H1 (cell line): Measurements from ENCODE around the gene C17orf114.
A peak's percentile ranks its signal among the peaks of the same experiment; 100 is the strongest.

Experiments
- CTCF ChIA-PET: fragments of 300-600 bp; sonication (Branson Sonifier 250); formaldehyde crosslinking; loops from one replicate; lab custom pipeline; 2021; ENCODE audit not compliant: partially characterized antibody; lab: Charles Lee
- POLR2A ChIA-PET: fragments of 300-600 bp; sonication (Branson Sonifier 250); formaldehyde crosslinking; loops from one replicate; lab custom pipeline; 2021; ENCODE audit warnings: inconsistent platforms; ENCODE audit not compliant: partially characterized antibody; lab: Charles Lee
- DNase-seq, 2 experiments: peaks; one replicate each; pipeline versions ENCODE4 v3.0.0 to v3.0.0-alpha.2; 2010 to 2022; ENCODE audit warnings: low spot score in 2 of 2, low read depth in 1 of 2, mixed read lengths in 1 of 2
- FAIRE-seq: peaks from 2 replicates; lab custom pipeline; 2011; peaks lifted over from hg19 to GRCh38; lab: Jason Lieb, UNC
- H2AFZ ChIP-seq: 2 replicates; pipeline ENCODE4 v1.8.1; 2012; ENCODE audit warnings: low read length, inconsistent platforms
- H2AK5ac ChIP-seq: 2 replicates; pipeline ENCODE4 v1.6.1; 2013; ENCODE audit warnings: low read depth, low read length
- H2BK120ac ChIP-seq: replicated peaks from 2 replicates; pipeline ENCODE3; 2013; ENCODE audit warnings: low read depth, low read length, inconsistent platforms
- H2BK12ac ChIP-seq: 2 replicates; pipeline ENCODE4 v1.6.1; 2013; ENCODE audit warnings: low read depth, low read length
- H2BK15ac ChIP-seq: 2 replicates; pipeline ENCODE4 v1.6.1; 2013; ENCODE audit warnings: low read length
- H2BK20ac ChIP-seq: 2 replicates; pipeline ENCODE4 v1.6.1; 2013; ENCODE audit warnings: low read length
- H2BK5ac ChIP-seq: 2 replicates; pipeline ENCODE4 v1.6.1; 2013; ENCODE audit warnings: low read depth, low read length
- H3K14ac ChIP-seq: 2 replicates; pipeline ENCODE4 v1.6.1; 2013; ENCODE audit warnings: inconsistent platforms; ENCODE audit not compliant: insufficient read length
- H3K18ac ChIP-seq: 2 replicates; pipeline ENCODE4 v1.6.1; 2013; ENCODE audit warnings: low read length; ENCODE audit errors: extremely low read depth
- H3K23ac ChIP-seq: 2 replicates; pipeline ENCODE4 v1.6.1; 2013; ENCODE audit warnings: inconsistent platforms; ENCODE audit not compliant: insufficient read length
- H3K23me2 ChIP-seq: 2 replicates; pipeline ENCODE4 v1.6.1; 2013; ENCODE audit warnings: low read depth, low read length
- H3K27ac ChIP-seq: 2 replicates; pipeline ENCODE4 v1.6.1; 2011; ENCODE audit warnings: low read depth, low read length, inconsistent platforms
- H3K27me3 ChIP-seq, 4 experiments: replicated peaks in 1 of 4; 1 replicate in 1 of 4; 2 replicates in 3 of 4; pipeline versions ENCODE4 v1.6.1 to v1.8.1; 2011 to 2013; ENCODE audit warnings: low read length in 3 of 4, mild to moderate bottlenecking in 3 of 4, inconsistent platforms in 2 of 4, mixed read lengths in 2 of 4, moderate library complexity in 1 of 4; ENCODE audit not compliant: control insufficient read depth in 3 of 4, insufficient read depth in 3 of 4; ENCODE audit errors: extremely low read depth in 1 of 4
- H3K36me3 ChIP-seq, 4 experiments: 2 replicates each; pipeline versions ENCODE4 v1.6.1 to v1.8.1; 2011 to 2013; ENCODE audit warnings: mild to moderate bottlenecking in 4 of 4, low read length in 3 of 4, moderate library complexity in 2 of 4, control low read depth in 1 of 4, inconsistent platforms in 1 of 4; ENCODE audit not compliant: insufficient read depth in 4 of 4, control insufficient read depth in 2 of 4
- H3K4ac ChIP-seq: replicated peaks from 2 replicates; pipeline ENCODE3; 2013; ENCODE audit warnings: low read length, low read depth, mixed read lengths, inconsistent platforms; ENCODE audit not compliant: insufficient read length
- H3K4me1 ChIP-seq, 4 experiments: replicated peaks in 1 of 4; 1 replicate in 1 of 4; 2 replicates in 3 of 4; pipeline versions ENCODE4 v1.6.1 to v1.8.1; 2011 to 2013; ENCODE audit warnings: low read length in 3 of 4, inconsistent platforms in 2 of 4, mixed read lengths in 1 of 4; ENCODE audit not compliant: insufficient read depth in 4 of 4, control insufficient read depth in 3 of 4
- H3K4me2 ChIP-seq, 2 experiments: 2 replicates each; pipeline versions ENCODE4 v1.6.1 to v1.8.1; 2011 to 2013; ENCODE audit warnings: low read depth in 2 of 2, low read length in 2 of 2, control low read depth in 1 of 2, inconsistent platforms in 1 of 2, mild to moderate bottlenecking in 1 of 2; ENCODE audit not compliant: insufficient read depth in 1 of 2
- H3K4me3 ChIP-seq, 4 experiments: fragments of 200-600, 300-600 bp in 1 of 4; sonication (generic), shearing (Covaris generic), sonication (Bioruptor Twin) in 1 of 4; 2 replicates each; pipeline versions ENCODE4 v1.5.1 to v1.8.1; 2011 to 2016; ENCODE audit warnings: low read length in 4 of 4, low read depth in 3 of 4, control low read depth in 2 of 4, inconsistent platforms in 2 of 4, mild to moderate bottlenecking in 2 of 4, mixed read lengths in 1 of 4, moderate library complexity in 1 of 4; ENCODE audit not compliant: insufficient read depth in 2 of 4; ENCODE audit errors: extremely low read depth in 1 of 4
- H3K56ac ChIP-seq: replicated peaks from 2 replicates; pipeline ENCODE3; 2013; ENCODE audit warnings: low read depth, mild to moderate bottlenecking, mixed read lengths, low read length, inconsistent platforms; ENCODE audit not compliant: insufficient read length
- H3K79me1 ChIP-seq: 2 replicates; pipeline ENCODE4 v1.6.1; 2013; ENCODE audit warnings: low read depth, low read length, control low read depth
- H3K79me2 ChIP-seq, 2 experiments: 2 replicates each; pipeline versions ENCODE4 v1.6.1 to v1.8.1; 2012 to 2013; ENCODE audit warnings: low read length in 2 of 2, mild to moderate bottlenecking in 2 of 2, inconsistent platforms in 1 of 2; ENCODE audit not compliant: insufficient read depth in 2 of 2, control insufficient read depth in 1 of 2
- H3K9ac ChIP-seq, 4 experiments: replicated peaks in 1 of 4; 1 replicate in 1 of 4; 2 replicates in 3 of 4; pipeline versions ENCODE4 v1.6.1 to v1.8.1; 2011 to 2013; ENCODE audit warnings: low read depth in 3 of 4, low read length in 3 of 4, control low read depth in 2 of 4, mild to moderate bottlenecking in 2 of 4, moderate library complexity in 2 of 4, inconsistent platforms in 1 of 4; ENCODE audit errors: extremely low read depth in 1 of 4
- H3K9me3 ChIP-seq, 2 experiments: 2 replicates each; pipeline versions ENCODE4 v1.6.1 to v1.8.1; 2012 to 2013; ENCODE audit warnings: mild to moderate bottlenecking in 2 of 2, moderate library complexity in 2 of 2, control low read depth in 1 of 2, inconsistent platforms in 1 of 2, low read depth in 1 of 2, low read length in 1 of 2, mixed read lengths in 1 of 2; ENCODE audit not compliant: insufficient read depth in 2 of 2
- H4K20me1 ChIP-seq, 2 experiments: replicated peaks in 1 of 2; 2 replicates each; pipeline versions ENCODE3 to v1.8.1; 2011 to 2013; ENCODE audit warnings: inconsistent platforms in 2 of 2, low read length in 2 of 2, mild to moderate bottlenecking in 1 of 2; ENCODE audit not compliant: insufficient read depth in 2 of 2, control insufficient read depth in 1 of 2
- H4K5ac ChIP-seq: 2 replicates; pipeline ENCODE4 v1.6.1; 2013; ENCODE audit warnings: low read length, low read depth, mixed read lengths, inconsistent platforms; ENCODE audit not compliant: insufficient read length
- H4K8ac ChIP-seq: 2 replicates; pipeline ENCODE4 v1.8.0; 2013; ENCODE audit warnings: mild to moderate bottlenecking, moderate library complexity, low read length, inconsistent platforms; ENCODE audit not compliant: insufficient read depth; ENCODE audit errors: extremely low read depth
- H4K91ac ChIP-seq: replicated peaks from 2 replicates; pipeline ENCODE3; 2013; ENCODE audit warnings: low read length, mixed read lengths, inconsistent platforms; ENCODE audit not compliant: insufficient read length
- BACH1 ChIP-seq: IDR thresholded peaks from 2 replicates; pipeline ENCODE4 v1.6.1; 2012; ENCODE audit warnings: low read length, improper control_type of control experiment
- EGR1 ChIP-seq: IDR thresholded peaks from 2 replicates; pipeline ENCODE4 v1.6.1; 2011; ENCODE audit warnings: low read depth, low read length, borderline replicate concordance
- JUND ChIP-seq: IDR thresholded peaks from 2 replicates; pipeline ENCODE4 v1.6.1; 2011; ENCODE audit warnings: mild to moderate bottlenecking, improper control_type of control experiment, low read length
- RNF2 ChIP-seq: fragments of 200-900, 300-1000 bp; sonication (generic); IDR thresholded peaks from 2 replicates; pipeline ENCODE4 v1.7.1; 2016; ENCODE audit warnings: borderline replicate concordance, low read depth, mild to moderate bottlenecking, antibody characterized with exemption, low read length; ENCODE audit not compliant: poor library complexity, severe bottlenecking; ENCODE audit errors: missing control alignments
- SP1 ChIP-seq: IDR thresholded peaks from 2 replicates; pipeline ENCODE4 v1.6.1; 2011; ENCODE audit warnings: low read depth, low read length
- TBP ChIP-seq: IDR thresholded peaks from 2 replicates; pipeline ENCODE4 v1.6.1; 2011; ENCODE audit warnings: low read depth, low read length, improper control_type of control experiment
- ZNF274 ChIP-seq: IDR thresholded peaks from 2 replicates; pipeline ENCODE4 v1.7.0; 2012; ENCODE audit warnings: low read length, borderline replicate concordance; ENCODE audit errors: extremely low read depth
- WGBS, 2 experiments: shearing (Covaris generic) in 1 of 2; methylation state at CpG; one replicate each; pipeline versions ENCODE4 v1.1.6 to v1.1.7; 2013 to 2015; ENCODE audit warnings: low lambda C conversion rate in 2 of 2, mixed read lengths in 2 of 2, inconsistent platforms in 1 of 2, low coverage in 1 of 2, missing lambda C conversion rate in 1 of 2; ENCODE audit not compliant: insufficient replicate concordance in 2 of 2, insufficient coverage in 1 of 2, insufficient read length in 1 of 2; ENCODE audit errors: extremely low coverage in 1 of 2, missing lambda C conversion rate in 1 of 2; 5-methylcytosine and 5-hydroxymethylcytosine counted together
- TF ChIP-seq, protein P1 (sequence below): IDR thresholded peaks from 2 replicates; pipeline ENCODE4 v1.6.1; 2012; ENCODE audit warnings: inconsistent platforms
- TF ChIP-seq, protein P2 (sequence below), 3 experiments: IDR thresholded peaks; 1 replicate in 2 of 3; 2 replicates in 1 of 3; pipeline versions ENCODE4 v1.5.1 to v1.6.1; 2011; ENCODE audit warnings: low read length in 3 of 3, mild to moderate bottlenecking in 3 of 3, inconsistent platforms in 2 of 3, low read depth in 1 of 3, moderate library complexity in 1 of 3; ENCODE audit not compliant: insufficient read depth in 1 of 3; ENCODE audit errors: control extremely low read depth in 1 of 3

C17orf114 gene

DNA sequence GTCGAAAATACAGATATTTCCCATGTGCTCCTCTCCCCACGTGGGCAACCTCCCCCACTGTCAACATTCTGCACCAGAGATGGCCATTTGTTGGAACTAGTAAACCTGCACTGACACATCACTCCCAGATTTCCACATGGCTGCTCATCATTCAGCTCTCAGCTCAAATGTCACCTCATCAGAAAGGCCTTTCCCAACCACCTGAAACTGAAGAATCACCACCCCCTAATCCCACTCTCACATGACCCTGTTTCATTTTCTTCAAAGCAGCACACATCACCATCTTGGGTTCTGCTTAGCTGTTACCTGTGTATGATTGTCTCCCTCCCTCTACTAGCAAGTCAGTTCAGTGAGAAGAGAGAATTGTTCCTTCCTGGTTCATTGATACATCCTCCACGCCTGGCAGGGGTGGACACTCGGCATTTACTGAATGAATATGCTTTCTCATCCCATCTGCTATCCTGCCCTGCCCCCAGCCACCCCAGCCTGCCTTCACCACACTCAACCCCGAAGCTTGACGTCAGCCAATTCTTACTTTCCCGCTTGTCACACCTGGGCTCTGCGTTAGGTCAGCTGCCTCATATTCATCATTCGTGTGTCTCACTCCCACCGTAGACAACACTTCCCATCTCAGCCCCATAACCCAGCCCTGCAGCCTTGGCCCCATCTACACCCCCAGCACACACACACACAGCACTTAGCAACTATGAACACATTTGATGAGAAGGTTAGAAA lies 1.5 kb downstream of the C17orf114 start:
- Histone ChIP-seq H3K27me3 (no peaks in the 10 kb centered on the region), H2BK120ac (no peak overlapping the region), H3K14ac (no peak overlapping the region), H2AFZ (no peak overlapping the region), H3K79me1 (peaks cover 7% of the 10 kb centered on the region), H2BK15ac (no peak overlapping the region), H3K23ac (no peak overlapping the region), H3K9ac (peak overlapping the region in 1 of 4 experiments; percentile 21; a peak in 2 of 7 replicates), H3K27ac (no peak overlapping the region), H3K56ac (no peak overlapping the region), H3K36me3 (peaks cover 0 to 20% (median 12%) of the 10 kb centered on the region in 4 experiments; a peak in 7 of 8 replicates), H4K91ac (no peak overlapping the region), H3K4me3 (no peak overlapping the region), H3K79me2 (peaks cover 0 to 19% of the 10 kb centered on the region in 2 experiments; a peak in 2 of 4 replicates), H2BK20ac (no peak overlapping the region), H3K18ac (no peak overlapping the region), H4K20me1 (peaks cover 0 to 4% of the 10 kb centered on the region in 2 experiments), H2BK5ac (no peak overlapping the region; the same call in 1 of the 2 replicates), H3K4ac (no peak overlapping the region), H3K9me3 (no peaks in the 10 kb centered on the region), H4K5ac (no peak overlapping the region), H4K8ac (no peak overlapping the region), H2BK12ac (no peak overlapping the region), H2AK5ac (no peak overlapping the region), H3K4me2 (no peak overlapping the region), H3K23me2 (peaks cover 6% of the 10 kb centered on the region; the same call in 1 of the 2 replicates), H3K4me1 (no peaks in the 10 kb centered on the region; a peak in 1 of 7 replicates)
- CTCF ChIA-PET = interaction anchor here (0.6 to 1.5 kb wide), 4 partner anchors 13 to 245 kb away, joined by 3 to 4 read pairs (median 3); no protein-coding TSS in a partner anchor
- POLR2A ChIA-PET = interaction anchor here (0.5 to 1.6 kb wide), 2 partner anchors 14 to 122 kb away, joined by 3 to 5 read pairs; no protein-coding TSS in a partner anchor
- no peak for FAIRE-seq
- 74% methylated on average over 10 of the region's 10 CpGs; no CpG with 5 or more reads in 1 of the 2 experiments for WGBS, 2 experiments
- no peak for DNase-seq
- no peak for TF ChIP-seq ZNF274
- TF ChIP-seq JUND = no peak
- TF ChIP-seq TBP = no peak
- TF ChIP-seq BACH1 = no peak
- no peak for TF ChIP-seq SP1
- TF ChIP-seq, protein P1, sequence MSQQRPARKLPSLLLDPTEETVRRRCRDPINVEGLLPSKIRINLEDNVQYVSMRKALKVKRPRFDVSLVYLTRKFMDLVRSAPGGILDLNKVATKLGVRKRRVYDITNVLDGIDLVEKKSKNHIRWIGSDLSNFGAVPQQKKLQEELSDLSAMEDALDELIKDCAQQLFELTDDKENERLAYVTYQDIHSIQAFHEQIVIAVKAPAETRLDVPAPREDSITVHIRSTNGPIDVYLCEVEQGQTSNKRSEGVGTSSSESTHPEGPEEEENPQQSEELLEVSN = no peak
- no peak for TF ChIP-seq RNF2
- TF ChIP-seq EGR1 = no peak
- TF ChIP-seq, protein P2, sequence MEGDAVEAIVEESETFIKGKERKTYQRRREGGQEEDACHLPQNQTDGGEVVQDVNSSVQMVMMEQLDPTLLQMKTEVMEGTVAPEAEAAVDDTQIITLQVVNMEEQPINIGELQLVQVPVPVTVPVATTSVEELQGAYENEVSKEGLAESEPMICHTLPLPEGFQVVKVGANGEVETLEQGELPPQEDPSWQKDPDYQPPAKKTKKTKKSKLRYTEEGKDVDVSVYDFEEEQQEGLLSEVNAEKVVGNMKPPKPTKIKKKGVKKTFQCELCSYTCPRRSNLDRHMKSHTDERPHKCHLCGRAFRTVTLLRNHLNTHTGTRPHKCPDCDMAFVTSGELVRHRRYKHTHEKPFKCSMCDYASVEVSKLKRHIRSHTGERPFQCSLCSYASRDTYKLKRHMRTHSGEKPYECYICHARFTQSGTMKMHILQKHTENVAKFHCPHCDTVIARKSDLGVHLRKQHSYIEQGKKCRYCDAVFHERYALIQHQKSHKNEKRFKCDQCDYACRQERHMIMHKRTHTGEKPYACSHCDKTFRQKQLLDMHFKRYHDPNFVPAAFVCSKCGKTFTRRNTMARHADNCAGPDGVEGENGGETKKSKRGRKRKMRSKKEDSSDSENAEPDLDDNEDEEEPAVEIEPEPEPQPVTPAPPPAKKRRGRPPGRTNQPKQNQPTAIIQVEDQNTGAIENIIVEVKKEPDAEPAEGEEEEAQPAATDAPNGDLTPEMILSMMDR (IDR thresholded peaks at IDR 0.05; ENCODE audit: control extremely low read depth in 1 of 3, insufficient read depth in 1 of 3, low read depth in 1 of 3, low read length in 3 of 3) = no peak
